SK-N-SH (cell line): ENCODE measurements around the gene CPNE2. TPM values are rescaled to one million over a fixed set of nuclear protein-coding genes. Genes with fewer than 3 reads are reported as not detected.

ENCODE experiments used
- CTCF ChIA-PET: fragments of 300-600, 350-600 bp; formaldehyde crosslinking; extraction: SDS; loops from one replicate; lab custom pipeline; 2021; lab: Yijun Ruan, JAX
- POLR2A ChIA-PET: fragments of 350-600 bp; sonication (Branson Sonifier 250); formaldehyde crosslinking; extraction: SDS; loops from one replicate; lab custom pipeline; 2020; ENCODE audit warnings: antibody characterized with exemption, inconsistent platforms; lab: Yijun Ruan, JAX
- DNase-seq: peaks from one replicate; pipeline ENCODE4 v3.0.0; 2012
- H2AFZ ChIP-seq: fragments of 200-600 bp; sonication (generic); 2 replicates; pipeline ENCODE4 v1.8.1; 2016; ENCODE audit warnings: antibody characterized with exemption, mild to moderate bottlenecking, low read depth
- H3F3A ChIP-seq: fragments of 200-600 bp; sonication (generic); replicated peaks from 2 replicates; pipeline ENCODE3; 2016; ENCODE audit warnings: antibody characterized with exemption, mild to moderate bottlenecking; ENCODE audit not compliant: insufficient read depth
- H3K27ac ChIP-seq, 2 experiments: fragments of 200-500 bp in 1 of 2; fragments of 200-600 bp in 1 of 2; sonication (Bioruptor generic) in 1 of 2; sonication (generic), shearing (Covaris generic) in 1 of 2; 2 replicates each; pipeline versions ENCODE4 v1.5.1 to v1.6.1; 2014 to 2016; ENCODE audit warnings: low read depth in 2 of 2, inconsistent platforms in 1 of 2, low read length in 1 of 2, mild to moderate bottlenecking in 1 of 2, mixed read lengths in 1 of 2
- H3K27me3 ChIP-seq: fragments of 200-600 bp; sonication (generic), shearing (Covaris generic); 2 replicates; pipeline ENCODE4 v1.6.1; 2016; ENCODE audit warnings: mixed run types; ENCODE audit not compliant: insufficient read depth
- H3K36me3 ChIP-seq, 2 experiments: fragments of 200-500 bp in 1 of 2; fragments of 200-600 bp in 1 of 2; sonication (Bioruptor generic) in 1 of 2; sonication (generic) in 1 of 2; replicated peaks in 1 of 2; 2 replicates each; pipeline versions ENCODE3 to v1.5.1; 2014 to 2016; ENCODE audit warnings: low read length in 1 of 2, mild to moderate bottlenecking in 1 of 2; ENCODE audit not compliant: insufficient read depth in 2 of 2, control insufficient read depth in 1 of 2
- H3K4me1 ChIP-seq, 2 experiments: fragments of 200-500 bp in 1 of 2; fragments of 200-600 bp in 1 of 2; sonication (Bioruptor generic) in 1 of 2; sonication (generic), shearing (Covaris generic) in 1 of 2; 2 replicates each; pipeline versions ENCODE4 v1.5.1 to v1.6.1; 2014 to 2016; ENCODE audit warnings: low read depth in 1 of 2, low read length in 1 of 2, mixed run types in 1 of 2; ENCODE audit not compliant: insufficient read depth in 2 of 2, control insufficient read depth in 1 of 2
- H3K4me2 ChIP-seq: fragments of 200-600 bp; sonication (generic), shearing (Covaris generic); 2 replicates; pipeline ENCODE4 v1.6.1; 2017; ENCODE audit warnings: mixed run types
- H3K4me3 ChIP-seq, 2 experiments: fragments of 200-500 bp in 1 of 2; fragments of 200-600 bp in 1 of 2; sonication (Bioruptor generic) in 1 of 2; sonication (generic), shearing (Covaris generic) in 1 of 2; 2 replicates each; pipeline versions ENCODE4 v1.5.1 to v1.8.1; 2014 to 2016; ENCODE audit warnings: low read depth in 2 of 2, inconsistent platforms in 1 of 2, low read length in 1 of 2, mild to moderate bottlenecking in 1 of 2, mixed read lengths in 1 of 2, moderate library complexity in 1 of 2
- H3K79me2 ChIP-seq: fragments of 200-600 bp; sonication (generic); 2 replicates; pipeline ENCODE4 v1.8.1; 2017; ENCODE audit warnings: mild to moderate bottlenecking; ENCODE audit not compliant: insufficient read depth
- H3K9ac ChIP-seq: fragments of 200-600 bp; sonication (generic); 2 replicates; pipeline ENCODE4 v1.6.1; 2017; ENCODE audit warnings: mixed run types
- H3K9me2 ChIP-seq: fragments of 200-600 bp; sonication (generic); 2 replicates; pipeline ENCODE4 v1.6.1; 2017; ENCODE audit warnings: mixed run types
- H3K9me3 ChIP-seq: fragments of 200-600 bp; sonication (generic); 2 replicates; pipeline ENCODE4 v1.6.1; 2017; ENCODE audit warnings: mixed run types, mild to moderate bottlenecking, moderate library complexity
- H4K20me1 ChIP-seq: fragments of 200-600 bp; sonication (generic); 2 replicates; pipeline ENCODE4 v1.6.1; 2017; ENCODE audit warnings: mild to moderate bottlenecking, mixed run types; ENCODE audit not compliant: insufficient read depth
- EP300 ChIP-seq, 2 experiments: IDR thresholded peaks; 2 replicates each; pipeline versions ENCODE4 v1.4.0 to v1.6.1; 2012; ENCODE audit warnings: borderline replicate concordance in 1 of 2, low read depth in 1 of 2, low read length in 1 of 2
- FOXM1 ChIP-seq: IDR thresholded peaks from 2 replicates; pipeline ENCODE4 v1.4.0; 2012; ENCODE audit warnings: low read depth, mild to moderate bottlenecking
- GABPA ChIP-seq: IDR thresholded peaks from 2 replicates; pipeline ENCODE4 v1.4.0; 2012; ENCODE audit warnings: low read depth, mild to moderate bottlenecking
- GATA2 ChIP-seq: sonication (generic); formaldehyde crosslinking; IDR thresholded peaks from 2 replicates; pipeline ENCODE4 v1.5.0; 2020; ENCODE audit warnings: mild to moderate bottlenecking, missing genetic modification reagents
- IRF3 ChIP-seq: fragments of 150-350 bp; IDR thresholded peaks from 2 replicates; pipeline ENCODE4 v1.6.1; 2016; ENCODE audit warnings: mild to moderate bottlenecking, low read depth, low read length
- JUND ChIP-seq: IDR thresholded peaks from 2 replicates; pipeline ENCODE4 v1.4.0; 2012
- MXI1 ChIP-seq: IDR thresholded peaks from 2 replicates; pipeline ENCODE4 v1.6.1; 2012; ENCODE audit warnings: mild to moderate bottlenecking, low read depth, low read length, improper control_type of control experiment
- NFIC ChIP-seq: IDR thresholded peaks from 2 replicates; pipeline ENCODE4 v1.4.0; 2012; ENCODE audit warnings: borderline replicate concordance
- RFX5 ChIP-seq: IDR thresholded peaks from 2 replicates; pipeline ENCODE4 v1.6.1; 2012; ENCODE audit warnings: mild to moderate bottlenecking, improper control_type of control experiment, low read length
- RXRA ChIP-seq: IDR thresholded peaks from 2 replicates; pipeline ENCODE4 v1.4.0; 2012; ENCODE audit warnings: low read depth, mild to moderate bottlenecking, borderline replicate concordance
- TAF1 ChIP-seq: IDR thresholded peaks from 2 replicates; pipeline ENCODE4 v1.6.1; 2012; ENCODE audit warnings: low read depth, mild to moderate bottlenecking, low read length, moderate library complexity, borderline replicate concordance
- TCF12 ChIP-seq: IDR thresholded peaks from 2 replicates; pipeline ENCODE4 v1.4.0; 2012
- TEAD4 ChIP-seq: IDR thresholded peaks from 2 replicates; pipeline ENCODE4 v1.4.0; 2012; ENCODE audit warnings: mild to moderate bottlenecking, borderline replicate concordance; ENCODE audit not compliant: insufficient read depth
- USF2 ChIP-seq: fragments of 150-350 bp; IDR thresholded peaks from 2 replicates; pipeline ENCODE4 v1.6.1; 2017; ENCODE audit warnings: antibody characterized with exemption, low read length, low read depth, borderline replicate concordance
- YY1 ChIP-seq: IDR thresholded peaks from 2 replicates; pipeline ENCODE4 v1.4.0; 2012; ENCODE audit warnings: low read depth, mild to moderate bottlenecking
- WGBS: methylation state at CpG from one replicate; pipeline ENCODE4 v1.1.6; 2017; ENCODE audit warnings: low lambda C conversion rate; 5-methylcytosine and 5-hydroxymethylcytosine counted together
- polyA plus RNA-seq, 3 experiments: library from polyadenylated mRNA; depleted of rRNA; stranded (reverse); fragments of >200 nt; gene quantifications; 2 replicates each; pipeline ENCODE4 v1.2.3, GENCODE V29; 2012

The CPNE2 gene
- polyA plus RNA-seq, 1 of the 3 experiments (the other 2 are of a cell fraction): 73.0 TPM

GRCh38 chr16:57113042-57113453 lies 20.7 kb downstream of the CPNE2 start (continued):
- TF ChIP-seq USF2: no peak
- no peak for TF ChIP-seq NFIC
- TF ChIP-seq GATA2: no peak
- TF ChIP-seq GABPA: no peak
- TF ChIP-seq EP300 (IDR thresholded peaks at IDR 0.05; ENCODE audit: borderline replicate concordance in 1 of 2, low read depth in 1 of 2, low read length in 1 of 2): no peak
- no peak for TF ChIP-seq IRF3
- no peak for TF ChIP-seq MXI1
- no peak for TF ChIP-seq TCF12
- TF ChIP-seq RFX5: no peak

- Histone ChIP-seq H4K20me1 (0 out of 2 replicates have a peak, but pooled peaks cover 2% of the 10 kb centered on the region), H3K4me3 (no peak overlapping the region), H3K9ac (no peak overlapping the region), H3K9me3 (no peaks in the 10 kb centered on the region), H3K27ac (no peak overlapping the region), H3K4me2 (no peak overlapping the region), H3F3A (peaks cover 4% of the 10 kb centered on the region), H3K27me3 (no peaks in the 10 kb centered on the region), H3K79me2 (no peaks in the 10 kb centered on the region), H3K4me1 (peaks cover 0 to 15% of the 10 kb centered on the region in 2 experiments; a peak in 1 of 4 replicates), H2AFZ (no peak overlapping the region), H3K36me3 (peaks cover 0 to 7% of the 10 kb centered on the region in 2 experiments), H3K9me2 (no peaks in the 10 kb centered on the region)
- POLR2A ChIA-PET: no interaction called here
- DNase-seq: no peak
- TF ChIP-seq JUND (no peak), RXRA (no peak), GABPA (no peak), YY1 (no peak)
- WGBS: 83% methylated on average over 3 of the region's 5 CpGs
- CTCF ChIA-PET: interaction anchor here (1.2 to 1.8 kb wide), 3 partner anchors 11 to 29 kb away, joined by 3 to 9 read pairs (median 7); partner anchors contain the start of gene CPNE2
Observed at GRCh38 chr16:57113664-57114063, 21.3 kb downstream of the CPNE2 start.

GRCh38 chr16:57115168-57115513 lies 22.8 kb downstream of the CPNE2 start:
- Histone ChIP-seq H3K9me2 (no peaks in the 10 kb centered on the region), H3F3A (peaks cover 4% of the 10 kb centered on the region), H3K36me3 (peaks cover 0 to 7% of the 10 kb centered on the region in 2 experiments), H3K79me2 (no peaks in the 10 kb centered on the region), H3K4me1 (peaks cover 0 to 15% of the 10 kb centered on the region in 2 experiments; a peak in 1 of 4 replicates), H3K4me3 (no peak overlapping the region), H3K27me3 (no peaks in the 10 kb centered on the region), H3K9ac (no peak overlapping the region), H2AFZ (no peak overlapping the region), H4K20me1 (0 out of 2 replicates have a peak, but pooled peaks cover 2% of the 10 kb centered on the region), H3K27ac (peak overlapping the region; percentile 17 to 57; a peak in 3 of 4 replicates), H3K4me2 (peak overlapping the region; percentile 7; the same call in 1 of the 2 replicates), H3K9me3 (no peaks in the 10 kb centered on the region)
- TF ChIP-seq TEAD4: no peak
- no peak for TF ChIP-seq TAF1
- no peak for TF ChIP-seq FOXM1
- TF ChIP-seq NFIC: no peak
- TF ChIP-seq JUND: no peak
- no peak for TF ChIP-seq RFX5
- CTCF ChIA-PET: no interaction called here
- 58% methylated on average over 6 of the region's 10 CpGs for WGBS
- POLR2A ChIA-PET: no interaction called here
- no peak for DNase-seq
